Right ventricle myocardium superior (tissue), 1 donor: ENCODE measurements around the gene ETV5. TPM values are rescaled to one million over a fixed set of nuclear protein-coding genes. Genes with fewer than 3 reads are reported as not detected.

Experiments
- ATAC-seq: fragments of 200-7000 bp; cut with Tn5 transposase; one replicate; pipeline ENCODE4 v1.9.1; 2020; ENCODE audit warnings: mild to moderate bottlenecking; ENCODE audit not compliant: poor library complexity
- DNase-seq: peaks from one replicate; pipeline ENCODE4 v3.0.0-alpha.2; 2020
- intact Hi-C: fragments of 100-400 bp; cut with DNase I; formaldehyde crosslinking; loops from one replicate; pipeline ENCODE4 v1.11.2; 2022
- total RNA-seq: library from RNA; stranded (reverse); fragmentation: NEBNext Ultra II Directional; extraction: Animal tissue kit (Norgen Biotek cat#: 25700); gene quantifications from one replicate; pipeline ENCODE4 v1.2.1, GENCODE V29; 2021
- donor health status: DM: no; HTN: yes; CAD: no; lungs with severe emphysema.

Gene ETV5
- total RNA-seq, 1 donor from 2014 or later: 5.9 TPM

- DNase-seq (no peak), ATAC-seq (no peak)
- intact Hi-C loops: no loop called here
These were observed 105.9 kb downstream of the ETV5 start for GRCh38 chr3:186002884-186003472.

- intact Hi-C loops: no loop called here
- ATAC-seq (no peak), DNase-seq (no peak)
These were observed 107.0 kb downstream of the ETV5 start for GRCh38 chr3:186001842-186002241.

- intact Hi-C loops: no loop called here
- no peak for ATAC-seq
These were observed 109.7 kb downstream of the ETV5 start for GRCh38 chr3:185999221-185999620.

GRCh38 chr3:185998136-185998535 is 110.8 kb downstream of the ETV5 start:
- intact Hi-C loops: no loop called here
- no peak for DNase-seq
- no peak for ATAC-seq

More at GRCh38 chr3:185999221-185999620, 109.7 kb downstream of the ETV5 start:
- DNase-seq: no peak

GRCh38 chr3:185997130-185997529 is 111.8 kb downstream of the ETV5 start:
- DNase-seq: no peak
- intact Hi-C loops: no loop called here
- ATAC-seq: no peak

Other genes with a start within 250 kb of the ETV5 start
- 41.4 TPM for gene TRA2B, start 171.1 kb downstream of the ETV5 start, total RNA-seq